ENCODE measurements around the gene FCAR.

Gene FCAR

DNA sequence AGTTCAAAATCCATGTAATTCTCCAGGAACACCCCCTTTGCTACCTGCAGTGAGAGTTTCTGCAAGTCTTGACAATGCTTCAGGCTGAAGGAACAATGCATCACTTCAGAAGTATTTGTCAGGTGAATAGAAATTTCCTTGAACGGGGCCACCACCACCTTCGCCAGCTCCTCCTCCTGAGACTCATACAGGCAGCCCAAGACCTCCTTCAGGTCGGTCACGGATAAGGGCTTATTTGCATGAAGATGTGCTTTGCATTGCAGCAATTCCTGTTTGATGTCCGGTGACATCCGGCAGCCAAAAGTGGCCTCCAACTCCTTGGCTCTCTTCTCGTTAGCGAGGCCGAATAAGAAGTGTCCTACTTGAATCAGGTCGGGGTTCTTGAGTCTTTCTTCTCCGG lies 64.9 kb downstream of the FCAR start:
- TF ChIP-seq, protein P1, sequence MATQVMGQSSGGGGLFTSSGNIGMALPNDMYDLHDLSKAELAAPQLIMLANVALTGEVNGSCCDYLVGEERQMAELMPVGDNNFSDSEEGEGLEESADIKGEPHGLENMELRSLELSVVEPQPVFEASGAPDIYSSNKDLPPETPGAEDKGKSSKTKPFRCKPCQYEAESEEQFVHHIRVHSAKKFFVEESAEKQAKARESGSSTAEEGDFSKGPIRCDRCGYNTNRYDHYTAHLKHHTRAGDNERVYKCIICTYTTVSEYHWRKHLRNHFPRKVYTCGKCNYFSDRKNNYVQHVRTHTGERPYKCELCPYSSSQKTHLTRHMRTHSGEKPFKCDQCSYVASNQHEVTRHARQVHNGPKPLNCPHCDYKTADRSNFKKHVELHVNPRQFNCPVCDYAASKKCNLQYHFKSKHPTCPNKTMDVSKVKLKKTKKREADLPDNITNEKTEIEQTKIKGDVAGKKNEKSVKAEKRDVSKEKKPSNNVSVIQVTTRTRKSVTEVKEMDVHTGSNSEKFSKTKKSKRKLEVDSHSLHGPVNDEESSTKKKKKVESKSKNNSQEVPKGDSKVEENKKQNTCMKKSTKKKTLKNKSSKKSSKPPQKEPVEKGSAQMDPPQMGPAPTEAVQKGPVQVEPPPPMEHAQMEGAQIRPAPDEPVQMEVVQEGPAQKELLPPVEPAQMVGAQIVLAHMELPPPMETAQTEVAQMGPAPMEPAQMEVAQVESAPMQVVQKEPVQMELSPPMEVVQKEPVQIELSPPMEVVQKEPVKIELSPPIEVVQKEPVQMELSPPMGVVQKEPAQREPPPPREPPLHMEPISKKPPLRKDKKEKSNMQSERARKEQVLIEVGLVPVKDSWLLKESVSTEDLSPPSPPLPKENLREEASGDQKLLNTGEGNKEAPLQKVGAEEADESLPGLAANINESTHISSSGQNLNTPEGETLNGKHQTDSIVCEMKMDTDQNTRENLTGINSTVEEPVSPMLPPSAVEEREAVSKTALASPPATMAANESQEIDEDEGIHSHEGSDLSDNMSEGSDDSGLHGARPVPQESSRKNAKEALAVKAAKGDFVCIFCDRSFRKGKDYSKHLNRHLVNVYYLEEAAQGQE (IDR thresholded peaks at IDR 0.05; ENCODE audit: insufficient read depth in 1 of 2, low read depth in 2 of 2, low read length in 2 of 2) = no peak
- TF ChIP-seq TAF1 (IDR thresholded peaks at IDR 0.05; ENCODE audit: borderline replicate concordance, insufficient read depth, low read length) (no peak), SIN3A (IDR thresholded peaks at IDR 0.05; ENCODE audit: borderline replicate concordance, insufficient read depth, low read length) (no peak), FOXP2 (optimal IDR thresholded peaks at IDR 0.05; ENCODE audit: borderline replicate concordance, extremely low read depth, extremely low read length, insufficient read depth) (no peak), POLR2AphosphoS5 (IDR thresholded peaks at IDR 0.05; ENCODE audit: low read depth, low read length) (no peak)
